ENCODE measurements around the gene NTM.

Gene NTM

DNA sequence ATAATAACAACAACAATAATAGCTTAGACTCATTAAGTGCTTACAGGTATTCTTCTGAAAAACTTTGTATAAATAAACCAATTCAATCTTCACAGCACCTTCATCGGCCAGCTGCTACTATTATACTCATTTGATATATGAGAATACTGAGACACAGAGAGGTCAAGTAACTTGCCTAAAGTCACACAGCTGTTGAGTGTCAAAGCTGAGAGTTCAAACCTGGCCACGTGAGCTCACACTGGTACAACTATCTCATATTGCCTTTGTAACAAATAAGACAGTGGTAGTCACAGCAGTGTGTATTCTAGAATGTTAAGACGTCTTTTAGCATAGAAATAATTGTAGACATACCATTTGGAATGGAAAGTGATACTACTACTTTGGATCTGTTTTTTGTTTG is 268.5 kb downstream of the NTM start:
- Histone ChIP-seq H4K20me1 (ENCODE audit: insufficient read depth, low read length, poor library complexity, severe bottlenecking) (no peaks in the 10 kb centered on the region), H3K9me2 (replicated peaks; ENCODE audit: low read depth, low read length) (no peaks in the 10 kb centered on the region), H3F3A (ENCODE audit: low read depth) (peaks cover 8% of the 10 kb centered on the region; the same call in 1 of the 2 replicates), H3K79me2 (ENCODE audit: insufficient read depth, low read length) (no peaks in the 10 kb centered on the region), H2AFZ (ENCODE audit: low read length) (no peak overlapping the region), H3K4me2 (ENCODE audit: low read depth, low read length, poor library complexity, severe bottlenecking) (peak overlapping the region; percentile 72), H3K9me3 (ENCODE audit: insufficient read depth, low read depth, low read length) (no peaks in the 10 kb centered on the region), H3K4me3 (ENCODE audit: low read length, poor library complexity, severe bottlenecking) (no peak overlapping the region), H3K27me3 (ENCODE audit: insufficient read depth, low read length, poor library complexity, severe bottlenecking) (no peaks in the 10 kb centered on the region), H3K4me1 (ENCODE audit: insufficient read depth, low read length, poor library complexity, severe bottlenecking) (peaks cover 82% of the 10 kb centered on the region), H3K9ac (ENCODE audit: low read depth, low read length, poor library complexity, severe bottlenecking) (peak overlapping the region; percentile 83), H3K36me3 (ENCODE audit: insufficient read depth, low read length) (no peaks in the 10 kb centered on the region)
- TF ChIP-seq EZH2phosphoT487 (IDR thresholded peaks at IDR 0.05; ENCODE audit: borderline replicate concordance) (no peak), CTCF (conservative IDR thresholded peaks at IDR 0.05; ENCODE audit: low read length) (no peak)

DNA sequence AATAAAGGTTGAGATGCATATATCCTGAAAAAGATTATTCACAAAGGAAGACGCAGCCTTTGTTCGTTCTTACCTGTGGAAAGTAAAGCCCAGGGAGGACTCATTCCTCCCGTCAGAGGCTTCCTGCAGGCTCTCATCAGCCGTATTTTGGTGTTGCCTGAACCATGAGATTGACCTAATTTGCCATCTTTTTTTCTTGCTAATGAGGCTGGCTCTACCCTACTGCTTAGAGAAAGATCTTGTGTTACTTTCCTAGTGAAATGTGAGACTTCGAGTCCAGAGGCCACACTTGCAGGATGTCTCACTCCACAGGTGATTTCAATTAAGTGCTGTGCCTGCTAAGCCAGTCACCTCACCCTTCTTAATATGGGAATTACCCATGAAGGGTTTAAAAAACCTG is 269.9 kb downstream of the NTM start:
- Histone ChIP-seq H3K4me3 (ENCODE audit: low read length, poor library complexity, severe bottlenecking) (no peak overlapping the region), H3K79me2 (ENCODE audit: insufficient read depth, low read length) (no peaks in the 10 kb centered on the region), H3K9ac (ENCODE audit: low read depth, low read length, poor library complexity, severe bottlenecking) (no peak overlapping the region), H3K36me3 (ENCODE audit: insufficient read depth, low read length) (no peaks in the 10 kb centered on the region), H3F3A (ENCODE audit: low read depth) (peaks cover 8% of the 10 kb centered on the region; the same call in 1 of the 2 replicates), H3K4me2 (ENCODE audit: low read depth, low read length, poor library complexity, severe bottlenecking) (no peak overlapping the region), H3K9me3 (ENCODE audit: insufficient read depth, low read depth, low read length) (no peaks in the 10 kb centered on the region), H3K9me2 (replicated peaks; ENCODE audit: low read depth, low read length) (no peaks in the 10 kb centered on the region), H2AFZ (ENCODE audit: low read length) (no peak overlapping the region), H3K4me1 (ENCODE audit: insufficient read depth, low read length, poor library complexity, severe bottlenecking) (peaks cover 83% of the 10 kb centered on the region), H4K20me1 (ENCODE audit: insufficient read depth, low read length, poor library complexity, severe bottlenecking) (no peaks in the 10 kb centered on the region), H3K27me3 (ENCODE audit: insufficient read depth, low read length, poor library complexity, severe bottlenecking) (no peaks in the 10 kb centered on the region)
- TF ChIP-seq EZH2phosphoT487 (IDR thresholded peaks at IDR 0.05; ENCODE audit: borderline replicate concordance) (no peak), CTCF (conservative IDR thresholded peaks at IDR 0.05; ENCODE audit: low read length) (no peak)

- Histone ChIP-seq H3K4me2 (ENCODE audit: low read depth, low read length, poor library complexity, severe bottlenecking) (no peak overlapping the region), H3K4me1 (ENCODE audit: insufficient read depth, low read length, poor library complexity, severe bottlenecking) (peaks cover 87% of the 10 kb centered on the region), H2AFZ (ENCODE audit: low read length) (0 out of 2 replicates have a peak overlapping the region, but pooled peaks have one; percentile 19), H3F3A (ENCODE audit: low read depth) (peaks cover 10% of the 10 kb centered on the region; the same call in 1 of the 2 replicates), H3K79me2 (ENCODE audit: insufficient read depth, low read length) (no peaks in the 10 kb centered on the region), H3K27me3 (ENCODE audit: insufficient read depth, low read length, poor library complexity, severe bottlenecking) (no peaks in the 10 kb centered on the region), H3K9ac (ENCODE audit: low read depth, low read length, poor library complexity, severe bottlenecking) (peak overlapping the region; percentile 59), H4K20me1 (ENCODE audit: insufficient read depth, low read length, poor library complexity, severe bottlenecking) (no peaks in the 10 kb centered on the region), H3K9me2 (replicated peaks; ENCODE audit: low read depth, low read length) (no peaks in the 10 kb centered on the region), H3K9me3 (ENCODE audit: insufficient read depth, low read depth, low read length) (no peaks in the 10 kb centered on the region), H3K36me3 (ENCODE audit: insufficient read depth, low read length) (no peaks in the 10 kb centered on the region), H3K4me3 (ENCODE audit: low read length, poor library complexity, severe bottlenecking) (no peak overlapping the region)
- TF ChIP-seq EZH2phosphoT487 (IDR thresholded peaks at IDR 0.05; ENCODE audit: borderline replicate concordance) (no peak), CTCF (conservative IDR thresholded peaks at IDR 0.05; ENCODE audit: low read length) (no peak)
These were observed 272.5 kb downstream of the NTM start for GRCh38 chr11:131642756-131643531.

Data from Loucy (cell line).